Mesenchymal stem cell (in vitro differentiated cells and primary cell): ENCODE data around the gene CLN3.

Source experiments
- DNase-seq: peaks from one replicate; pipeline ENCODE4 v3.0.0-alpha.2; 2013
- H2AFZ ChIP-seq: one replicate; pipeline ENCODE4 v1.6.1; 2013; ENCODE audit warnings: low read depth, mild to moderate bottlenecking, control low read depth, inconsistent platforms, low read length, moderate library complexity
- H2AK5ac ChIP-seq: 2 replicates; pipeline ENCODE4 v1.6.1; 2013; ENCODE audit warnings: low read length, moderate library complexity, mild to moderate bottlenecking, inconsistent platforms; ENCODE audit not compliant: severe bottlenecking
- H2BK120ac ChIP-seq: one replicate; pipeline ENCODE4 v1.6.1; 2013; ENCODE audit warnings: low read depth, mild to moderate bottlenecking, inconsistent platforms, low read length, moderate library complexity
- H2BK12ac ChIP-seq, 2 experiments: one replicate each; pipeline ENCODE4 v1.6.1; 2013; ENCODE audit warnings: inconsistent platforms in 2 of 2, low read length in 2 of 2, mild to moderate bottlenecking in 2 of 2, moderate library complexity in 2 of 2, control low read depth in 1 of 2
- H2BK15ac ChIP-seq: one replicate; pipeline ENCODE4 v1.6.1; 2013; ENCODE audit warnings: mild to moderate bottlenecking, low read depth, inconsistent platforms; ENCODE audit not compliant: poor library complexity, severe bottlenecking
- H2BK5ac ChIP-seq: 2 replicates; pipeline ENCODE4 v1.6.1; 2013; ENCODE audit warnings: low read depth, mild to moderate bottlenecking, low read length, control low read depth, inconsistent platforms; ENCODE audit not compliant: poor library complexity, severe bottlenecking
- H3K14ac ChIP-seq, 2 experiments: one replicate each; pipeline ENCODE4 v1.6.1; 2013; ENCODE audit warnings: inconsistent platforms in 2 of 2, low read length in 2 of 2, control low read depth in 1 of 2, mild to moderate bottlenecking in 1 of 2, moderate library complexity in 1 of 2
- H3K18ac ChIP-seq, 2 experiments: one replicate each; pipeline ENCODE4 v1.6.1; 2013; ENCODE audit warnings: inconsistent platforms in 2 of 2, low read length in 2 of 2, control low read depth in 1 of 2, low read depth in 1 of 2, mild to moderate bottlenecking in 1 of 2
- H3K23ac ChIP-seq, 2 experiments: one replicate each; pipeline ENCODE4 v1.6.1; 2013; ENCODE audit warnings: inconsistent platforms in 2 of 2, low read length in 2 of 2, mild to moderate bottlenecking in 2 of 2, moderate library complexity in 2 of 2, control low read depth in 1 of 2
- H3K27ac ChIP-seq: 2 replicates; pipeline ENCODE4 v1.5.1; 2013; ENCODE audit warnings: mild to moderate bottlenecking, moderate library complexity, low read length, control low read depth, inconsistent platforms; ENCODE audit not compliant: poor library complexity, severe bottlenecking
- H3K27me3 ChIP-seq, 2 experiments: 2 replicates each; pipeline versions ENCODE4 v1.6.1 to v1.7.0; 2013; ENCODE audit warnings: low read length in 2 of 2, mild to moderate bottlenecking in 2 of 2, moderate library complexity in 2 of 2, control low read depth in 1 of 2, inconsistent platforms in 1 of 2; ENCODE audit not compliant: control insufficient read depth in 1 of 2, insufficient read depth in 1 of 2
- H3K36me3 ChIP-seq, 2 experiments: 2 replicates each; pipeline versions ENCODE4 v1.6.1 to v1.7.0; 2013; ENCODE audit warnings: low read length in 2 of 2, control low read depth in 1 of 2, inconsistent platforms in 1 of 2, low read depth in 1 of 2, mild to moderate bottlenecking in 1 of 2; ENCODE audit not compliant: insufficient read depth in 2 of 2, control insufficient read depth in 1 of 2
- H3K4ac ChIP-seq, 2 experiments: one replicate each; pipeline ENCODE4 v1.6.1; 2013; ENCODE audit warnings: inconsistent platforms in 2 of 2, low read length in 2 of 2, mild to moderate bottlenecking in 2 of 2, moderate library complexity in 2 of 2, control low read depth in 1 of 2, low read depth in 1 of 2
- H3K4me1 ChIP-seq: 2 replicates; pipeline ENCODE4 v1.6.1; 2013; ENCODE audit warnings: low read depth, low read length, control low read depth; ENCODE audit not compliant: control insufficient read depth, insufficient read depth
- H3K4me2 ChIP-seq: 2 replicates; pipeline ENCODE4 v1.6.1; 2013; ENCODE audit warnings: low read length, mild to moderate bottlenecking, inconsistent platforms; ENCODE audit not compliant: poor library complexity, severe bottlenecking
- H3K4me3 ChIP-seq, 2 experiments: 2 replicates each; pipeline versions ENCODE4 v1.5.1 to v1.7.0; 2013; ENCODE audit warnings: low read length in 2 of 2, mild to moderate bottlenecking in 2 of 2, control low read depth in 1 of 2, low read depth in 1 of 2; ENCODE audit not compliant: insufficient read depth in 1 of 2
- H3K79me1 ChIP-seq: replicated peaks from 2 replicates; pipeline ENCODE4 v1.6.1; 2013; ENCODE audit warnings: mild to moderate bottlenecking, control low read depth, low read length, inconsistent platforms; ENCODE audit not compliant: poor library complexity, severe bottlenecking
- H3K9ac ChIP-seq: 2 replicates; pipeline ENCODE4 v1.7.0; 2013; ENCODE audit warnings: mild to moderate bottlenecking, low read length, moderate library complexity
- H3K9me3 ChIP-seq: 2 replicates; pipeline ENCODE4 v1.7.0; 2013; ENCODE audit warnings: mild to moderate bottlenecking, low read length; ENCODE audit not compliant: control insufficient read depth
- H4K8ac ChIP-seq: one replicate; pipeline ENCODE4 v1.6.1; 2013; ENCODE audit warnings: inconsistent platforms, mild to moderate bottlenecking, low read length, moderate library complexity
- H4K91ac ChIP-seq: one replicate; pipeline ENCODE4 v1.6.1; 2013; ENCODE audit warnings: mild to moderate bottlenecking, low read length, inconsistent platforms
- WGBS: methylation state at CpG from one replicate; pipeline ENCODE4 v1.1.7; 2013; ENCODE audit warnings: mixed read lengths; 5-methylcytosine and 5-hydroxymethylcytosine counted together

Gene CLN3

DNA sequence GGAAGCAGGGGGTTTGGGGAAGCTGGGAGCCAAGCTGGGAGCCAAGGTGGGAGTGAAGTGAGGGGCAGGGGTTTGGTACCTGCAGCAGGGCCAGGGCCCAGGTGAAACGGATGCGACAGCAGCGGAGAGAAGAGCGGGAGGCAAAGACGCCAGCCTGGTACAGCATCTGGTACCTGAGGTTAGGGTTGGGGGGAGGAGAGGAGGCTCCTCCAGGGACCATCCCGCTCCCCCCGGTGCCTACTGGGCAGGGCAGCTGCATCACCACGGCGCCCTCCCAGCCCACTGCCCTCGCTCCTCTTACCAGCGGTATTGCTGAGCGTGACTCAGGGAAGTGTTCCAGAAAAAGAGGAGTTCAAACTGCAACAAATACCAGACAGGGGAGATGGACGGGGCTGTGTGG is 9.8 kb downstream of the CLN3 start:
- no peak overlapping the region for H3K4me2 ChIP-seq
- no peak overlapping the region for H3K14ac ChIP-seq
- H4K8ac ChIP-seq = no peak overlapping the region
- H3K4me3 ChIP-seq = no peak overlapping the region
- no peaks in the 10 kb centered on the region for H3K9me3 ChIP-seq
- DNase-seq = no peak
- peaks cover 2% of the 10 kb centered on the region for H3K79me1 ChIP-seq
- no peak overlapping the region for H2AK5ac ChIP-seq
- no peak overlapping the region for H4K91ac ChIP-seq
- H2BK15ac ChIP-seq = no peak overlapping the region
- 98% methylated on average over 13 of the region's 13 CpGs for WGBS
- H3K23ac ChIP-seq = no peak overlapping the region
- H3K27ac ChIP-seq = no peak overlapping the region
- H3K36me3 ChIP-seq = peaks cover 47 to 71% of the 10 kb centered on the region in 2 experiments
- H3K27me3 ChIP-seq = no peaks in the 10 kb centered on the region
- no peaks in the 10 kb centered on the region for H3K4me1 ChIP-seq
- H3K9ac ChIP-seq = no peak overlapping the region
- no peak overlapping the region for H3K4ac ChIP-seq
- no peak overlapping the region for H2BK5ac ChIP-seq
- H2AFZ ChIP-seq = no peak overlapping the region
- H2BK12ac ChIP-seq = no peak overlapping the region
- H3K18ac ChIP-seq = no peak overlapping the region
- H2BK120ac ChIP-seq = no peak overlapping the region

DNA sequence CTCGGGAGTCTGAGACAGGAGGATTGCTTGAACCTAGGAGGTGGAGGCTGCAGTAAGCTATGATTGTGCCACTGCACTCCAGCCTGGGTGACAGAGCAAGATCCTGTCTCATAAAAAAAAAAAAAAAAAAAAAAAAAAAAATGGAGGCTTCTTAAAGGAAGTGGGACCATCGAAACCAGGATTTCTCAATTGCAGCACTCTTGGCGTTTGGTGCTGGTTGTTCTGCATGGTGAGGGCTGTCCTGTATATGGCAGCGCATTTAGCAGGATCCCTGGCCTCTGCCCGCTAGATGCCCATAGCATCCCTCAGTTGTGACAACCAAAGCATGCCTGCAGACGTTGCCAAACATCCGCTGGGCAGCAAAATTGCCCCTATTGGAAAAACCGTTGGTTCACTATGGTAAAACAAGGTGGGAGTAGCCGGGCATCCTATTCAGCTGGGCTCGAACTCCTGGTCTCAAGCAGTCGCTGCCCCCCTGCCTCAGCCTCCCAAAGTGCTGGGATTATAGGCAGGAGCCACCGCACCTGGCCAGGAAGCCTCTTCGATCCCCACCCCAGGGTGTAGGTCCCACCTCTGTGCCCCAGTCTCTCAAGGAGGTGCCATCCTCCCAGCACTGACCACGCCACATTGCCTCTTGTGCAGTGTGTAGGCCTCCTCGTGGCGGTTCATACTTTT is 13.2 kb downstream of the CLN3 start:
- DNase-seq = no peak
- Histone ChIP-seq H3K18ac (no peak overlapping the region), H3K4me3 (no peak overlapping the region), H3K9ac (no peak overlapping the region), H2BK120ac (no peak overlapping the region), H3K4me1 (no peaks in the 10 kb centered on the region), H3K4ac (peak overlapping the region in 1 of 2 experiments; percentile 5), H2AFZ (no peak overlapping the region), H3K23ac (no peak overlapping the region), H3K9me3 (no peaks in the 10 kb centered on the region), H2BK12ac (no peak overlapping the region), H4K91ac (no peak overlapping the region), H4K8ac (no peak overlapping the region), H3K36me3 (peaks cover 46 to 73% of the 10 kb centered on the region in 2 experiments), H2BK15ac (peak overlapping the region; percentile 89), H3K79me1 (no peaks in the 10 kb centered on the region), H2BK5ac (no peak overlapping the region), H3K14ac (no peak overlapping the region), H3K4me2 (no peak overlapping the region), H3K27me3 (no peaks in the 10 kb centered on the region), H3K27ac (no peak overlapping the region), H2AK5ac (no peak overlapping the region)
- WGBS = 95% methylated on average over 16 of the region's 16 CpGs

DNA sequence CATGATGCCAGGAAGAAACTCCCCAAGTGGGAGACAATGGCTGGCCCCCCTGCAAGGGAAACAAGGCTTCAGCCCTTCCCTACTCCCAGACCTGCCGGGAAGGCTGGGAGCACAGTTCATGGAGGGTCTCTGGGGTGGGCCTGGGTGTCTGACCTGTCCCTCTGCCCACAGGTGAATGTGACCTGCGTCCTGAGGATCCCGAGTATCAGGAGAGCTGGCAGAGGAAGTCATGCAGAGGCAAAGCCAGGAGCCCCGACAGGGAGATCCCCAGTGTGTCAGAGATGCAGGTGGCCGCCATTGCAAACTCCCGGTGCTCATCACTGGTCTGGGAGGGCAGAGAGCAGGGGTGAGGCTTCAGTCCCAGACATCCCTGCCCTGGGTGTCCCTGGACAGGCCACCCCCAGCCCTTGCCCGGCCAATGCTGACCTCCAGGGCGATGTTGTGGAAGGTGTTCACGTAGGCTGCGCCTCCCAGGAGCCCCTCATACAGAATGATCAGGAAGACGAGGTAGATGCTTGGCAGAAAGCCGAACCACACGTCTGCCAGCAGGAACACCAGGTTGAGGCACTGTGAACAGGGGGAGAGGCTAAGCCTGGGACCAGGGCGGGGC is 14.5 kb downstream of the CLN3 start:
- H3K4me1 ChIP-seq = no peaks in the 10 kb centered on the region
- H4K8ac ChIP-seq = no peak overlapping the region
- H3K4ac ChIP-seq = no peak overlapping the region
- H3K4me3 ChIP-seq = no peak overlapping the region
- no peak overlapping the region for H4K91ac ChIP-seq
- no peak overlapping the region for H2AK5ac ChIP-seq
- no peak overlapping the region for H2BK120ac ChIP-seq
- no peak overlapping the region for H3K4me2 ChIP-seq
- H2AFZ ChIP-seq = no peak overlapping the region
- H3K18ac ChIP-seq = no peak overlapping the region
- no peak overlapping the region for H3K23ac ChIP-seq
- no peaks in the 10 kb centered on the region for H3K27me3 ChIP-seq
- 92% methylated on average over 14 of the region's 14 CpGs for WGBS
- no peak overlapping the region for H2BK5ac ChIP-seq
- H3K27ac ChIP-seq = no peak overlapping the region
- H2BK15ac ChIP-seq = no peak overlapping the region
- no peak overlapping the region for H2BK12ac ChIP-seq
- no peak overlapping the region for H3K14ac ChIP-seq
- no peak overlapping the region for H3K9ac ChIP-seq
- H3K9me3 ChIP-seq = no peaks in the 10 kb centered on the region
- no peaks in the 10 kb centered on the region for H3K79me1 ChIP-seq
- no peak for DNase-seq
- H3K36me3 ChIP-seq = peaks cover 41 to 66% of the 10 kb centered on the region in 2 experiments

DNA sequence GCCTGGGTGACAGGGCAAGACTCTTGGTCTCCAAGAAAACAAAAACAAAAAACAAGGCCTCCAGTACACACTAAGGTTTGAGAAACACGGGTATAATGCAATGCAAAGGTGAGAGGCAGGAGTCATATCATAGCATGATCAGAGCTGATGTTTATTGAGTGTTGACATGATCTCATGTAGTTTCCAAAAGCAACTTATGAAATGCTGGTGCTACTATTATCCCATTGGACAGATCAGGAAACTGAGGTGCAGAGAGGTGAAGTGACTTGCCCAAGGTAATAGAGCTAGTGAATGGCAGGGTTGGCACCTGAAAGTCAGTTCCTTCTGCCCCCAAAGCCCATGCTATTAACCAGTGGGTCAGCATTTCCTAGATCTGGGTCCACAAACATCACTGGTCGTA is 16.7 kb downstream of the CLN3 start:
- no peak overlapping the region for H2BK5ac ChIP-seq
- WGBS = 95% methylated on average over 1 of the region's 2 CpGs
- no peak overlapping the region for H3K18ac ChIP-seq
- no peak overlapping the region for H3K27ac ChIP-seq
- peaks cover 34 to 51% of the 10 kb centered on the region in 2 experiments for H3K36me3 ChIP-seq
- H3K9ac ChIP-seq = no peak overlapping the region
- H3K27me3 ChIP-seq = no peaks in the 10 kb centered on the region
- H3K4me1 ChIP-seq = no peaks in the 10 kb centered on the region
- H3K14ac ChIP-seq = no peak overlapping the region
- H2AFZ ChIP-seq = no peak overlapping the region
- H3K23ac ChIP-seq = no peak overlapping the region
- DNase-seq = no peak
- H2AK5ac ChIP-seq = no peak overlapping the region
- H3K4ac ChIP-seq = no peak overlapping the region
- H3K9me3 ChIP-seq = no peaks in the 10 kb centered on the region
- no peak overlapping the region for H3K4me2 ChIP-seq
- H4K8ac ChIP-seq = no peak overlapping the region
- H4K91ac ChIP-seq = no peak overlapping the region
- H2BK15ac ChIP-seq = no peak overlapping the region
- H2BK120ac ChIP-seq = no peak overlapping the region
- H3K4me3 ChIP-seq = no peak overlapping the region
- H2BK12ac ChIP-seq = no peak overlapping the region
- H3K79me1 ChIP-seq = no peaks in the 10 kb centered on the region
